Right lobe of liver (tissue), 6 donors: ENCODE measurements around the gene EHBP1L1. TPM values are rescaled to one million over a fixed set of nuclear protein-coding genes. Genes with fewer than 3 reads are reported as not detected.

Experiments used
- ATAC-seq, 4 donors: fragments of 200-7000 bp; cut with Tn5 transposase; one replicate each; pipeline ENCODE4 v1.9.1; 2020; ENCODE audit warnings: mild to moderate bottlenecking in 4 of 4, moderate library complexity in 4 of 4
- DNase-seq, 3 donors: peaks; one replicate each; pipeline ENCODE4 v3.0.0-alpha.2; 2020
- H3K27ac ChIP-seq, 3 donors: fragments of 200-600 bp; one replicate each; pipeline ENCODE4 v1.8.0; 2022
- H3K27me3 ChIP-seq, 2 donors: fragments of 200-600 bp; one replicate each; pipeline ENCODE4 v1.8.0; 2022
- H3K36me3 ChIP-seq, 4 donors: fragments of 200-600 bp; sonication (generic) in 1 of 4; one replicate each; pipeline versions ENCODE4 v1.5.1 to v1.8.0; 2017 to 2022; ENCODE audit warnings: control low read depth in 1 of 4
- H3K4me1 ChIP-seq, 4 donors: fragments of 200-600 bp; sonication (generic) in 1 of 4; one replicate each; pipeline versions ENCODE4 v1.5.1 to v1.8.0; 2017 to 2022; ENCODE audit warnings: control low read depth in 1 of 4
- H3K4me3 ChIP-seq, 3 donors: fragments of 200-600 bp; one replicate each; pipeline ENCODE4 v1.8.0; 2022
- H3K9me3 ChIP-seq, 4 donors: fragments of 200-600 bp; sonication (generic) in 1 of 4; one replicate each; pipeline versions ENCODE4 v1.5.1 to v1.8.0; 2017 to 2022; ENCODE audit warnings: control low read depth in 1 of 4
- POLR2A ChIP-seq: fragments of 450-650 bp; IDR thresholded peaks from one replicate; pipeline ENCODE4 v1.6.1; 2017; ENCODE audit warnings: antibody characterized with exemption, mild to moderate bottlenecking
- WGBS: methylation state at CpG from one replicate; pipeline ENCODE4 v1.1.6; 2018; ENCODE audit warnings: low coverage, low lambda C conversion rate; ENCODE audit not compliant: insufficient coverage; ENCODE audit errors: missing lambda C conversion rate; 5-methylcytosine and 5-hydroxymethylcytosine counted together
- intact Hi-C, 2 donors: fragments of 100-400 bp; cut with DNase I; formaldehyde crosslinking; loops; one replicate each; pipeline versions ENCODE4 v1.11.2 to v1.14.1; 2022
- long read RNA-seq: library from polyadenylated mRNA; unstranded; transcript quantifications from one replicate; pipeline ENCODE4 v2.0.0, GENCODE V29; 2019
- total RNA-seq, 6 experiments: library from RNA; depleted of rRNA in 2 of 6; stranded (reverse); fragments of >200 nt in 2 of 6; fragmentation: NEBNext Ultra II Directional in 3 of 6; extraction: Animal tissue kit (Norgen Biotek cat#: 25700) in 3 of 6; gene quantifications; one replicate each; pipeline versions ENCODE4 v1.1.0 to v1.2.4, GENCODE V29; 2016 to 2023
- TF ChIP-seq, protein P1 (sequence below), 4 donors: fragments of 200-600 bp in 3 of 4; fragments of 450-650 bp in 1 of 4; IDR thresholded peaks; one replicate each; pipeline versions ENCODE4 v1.5.1 to v1.8.0; 2016 to 2022; ENCODE audit warnings: antibody characterized with exemption in 4 of 4, mild to moderate bottlenecking in 2 of 4
- donor health status: DM: no; HTN: yes; CAD: no.
- donor health status: DM: no; HTN: no; CAD: no.
- donor health status: DM: no; HTN: no; CAD: no.
- donor health status: DM: no; HTN: yes; CAD: no.
- donor health status: DM: no; HTN: yes; CAD: no.

Gene EHBP1L1
- total RNA-seq = 10 to 100 TPM; 10.0 to 29.9 (median 13.7) TPM
- long read RNA-seq, partial matches to known transcripts = 2 of 2 reads
- long read RNA-seq, other reads (novel, unspliced or antisense) = 0 of 2 reads

DNA sequence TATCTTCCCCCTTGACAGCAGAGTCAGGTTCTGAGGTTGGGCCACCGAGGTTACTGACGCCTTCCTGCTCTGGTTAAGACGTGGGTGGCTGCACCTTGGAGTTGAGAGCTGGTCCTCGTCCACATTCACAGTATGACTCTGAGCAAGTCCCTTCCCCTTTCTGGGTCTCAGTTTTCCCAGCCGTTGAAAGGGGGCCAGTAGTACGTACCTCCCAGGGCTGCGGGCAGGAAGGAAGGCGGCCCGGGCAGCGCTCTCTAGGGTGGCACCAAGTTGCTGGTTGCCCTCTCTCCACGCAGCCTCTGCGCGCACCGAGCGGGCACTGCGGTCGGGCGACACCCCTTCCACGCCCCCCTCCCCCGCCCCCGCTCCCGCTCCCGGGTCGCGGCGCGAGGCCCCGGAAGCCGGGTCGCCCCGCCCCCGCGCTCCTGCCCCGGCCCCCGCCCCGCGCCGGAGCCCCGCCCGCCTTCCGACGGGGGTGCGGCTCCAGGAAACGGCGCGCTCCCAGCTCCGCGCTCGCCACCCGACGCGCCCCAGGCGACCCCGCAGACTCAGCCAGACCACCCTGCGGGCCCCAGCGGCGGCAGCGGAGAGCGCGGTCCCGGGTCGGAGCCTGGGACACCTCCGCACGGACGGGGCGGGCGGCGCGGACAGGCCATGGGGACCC, at the start of gene EHBP1L1:
Gene EHBP1L1 (plus strand): TSS at position 486 of the 664 bp plus-strand sequence. CDS start 250 bp downstream, outside the sequence.
- no peaks in the 10 kb centered on the region for H3K9me3 ChIP-seq
- H3K36me3 ChIP-seq = no peaks in the 10 kb centered on the region
- WGBS = 2% methylated on average over 9 of the region's 69 CpGs
- H3K27ac ChIP-seq = peak within 1 kb of the TSS; percentile 58 to 88 (median 68)
- ATAC-seq = peak; percentile 19 to 52 (median 36)
- TF ChIP-seq POLR2A = peak; percentile 30
- TF ChIP-seq, protein P1, sequence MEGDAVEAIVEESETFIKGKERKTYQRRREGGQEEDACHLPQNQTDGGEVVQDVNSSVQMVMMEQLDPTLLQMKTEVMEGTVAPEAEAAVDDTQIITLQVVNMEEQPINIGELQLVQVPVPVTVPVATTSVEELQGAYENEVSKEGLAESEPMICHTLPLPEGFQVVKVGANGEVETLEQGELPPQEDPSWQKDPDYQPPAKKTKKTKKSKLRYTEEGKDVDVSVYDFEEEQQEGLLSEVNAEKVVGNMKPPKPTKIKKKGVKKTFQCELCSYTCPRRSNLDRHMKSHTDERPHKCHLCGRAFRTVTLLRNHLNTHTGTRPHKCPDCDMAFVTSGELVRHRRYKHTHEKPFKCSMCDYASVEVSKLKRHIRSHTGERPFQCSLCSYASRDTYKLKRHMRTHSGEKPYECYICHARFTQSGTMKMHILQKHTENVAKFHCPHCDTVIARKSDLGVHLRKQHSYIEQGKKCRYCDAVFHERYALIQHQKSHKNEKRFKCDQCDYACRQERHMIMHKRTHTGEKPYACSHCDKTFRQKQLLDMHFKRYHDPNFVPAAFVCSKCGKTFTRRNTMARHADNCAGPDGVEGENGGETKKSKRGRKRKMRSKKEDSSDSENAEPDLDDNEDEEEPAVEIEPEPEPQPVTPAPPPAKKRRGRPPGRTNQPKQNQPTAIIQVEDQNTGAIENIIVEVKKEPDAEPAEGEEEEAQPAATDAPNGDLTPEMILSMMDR (IDR thresholded peaks at IDR 0.05) = no peak
- intact Hi-C loops = loop anchor here in 1 of 2 donors (5.0 kb wide), 1 partner anchor 33 kb away; no protein-coding TSS in a partner anchor
- no peaks in the 10 kb centered on the region for H3K27me3 ChIP-seq
- peak in 2 of 3 donors; percentile 82 to 87 for DNase-seq
- H3K4me1 ChIP-seq = peaks cover 0 to 48% (median 15%) of the 10 kb centered on the region in 4 donors
- H3K4me3 ChIP-seq = peak within 1 kb of the TSS; percentile 55 to 70 (median 70)

DNA sequence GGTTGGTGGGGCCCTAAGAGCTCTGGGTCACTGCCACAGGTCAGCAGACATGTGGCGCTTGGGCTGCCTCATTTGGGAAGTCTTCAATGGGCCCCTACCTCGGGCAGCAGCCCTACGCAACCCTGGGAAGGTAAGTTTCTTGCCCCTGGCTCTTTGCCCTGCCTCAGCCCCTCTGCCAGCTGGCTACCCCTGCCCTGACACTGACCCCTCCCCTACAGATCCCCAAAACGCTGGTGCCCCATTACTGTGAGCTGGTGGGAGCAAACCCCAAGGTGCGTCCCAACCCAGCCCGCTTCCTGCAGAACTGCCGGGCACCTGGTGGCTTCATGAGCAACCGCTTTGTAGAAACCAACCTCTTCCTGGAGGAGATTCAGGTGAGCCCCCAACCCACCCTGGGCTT, 49.1 kb upstream of the EHBP1L1 start:
- Histone ChIP-seq H3K4me1 (peaks cover 0 to 72% (median 25%) of the 10 kb centered on the region in 4 donors), H3K9me3 (no peaks in the 10 kb centered on the region), H3K36me3 (peaks cover 0 to 20% (median 7%) of the 10 kb centered on the region in 4 donors), H3K4me3 (no peak overlapping the region), H3K27ac (no peak overlapping the region), H3K27me3 (no peaks in the 10 kb centered on the region)
- WGBS = 60% methylated on average over 1 of the region's 8 CpGs
- TF ChIP-seq POLR2A = no peak
- TF ChIP-seq, protein P1 (IDR thresholded peaks at IDR 0.05) = no peak
- intact Hi-C loops = no loop called here
- ATAC-seq = no peak
- DNase-seq = peak in 1 of 3 donors; percentile 56

DNA sequence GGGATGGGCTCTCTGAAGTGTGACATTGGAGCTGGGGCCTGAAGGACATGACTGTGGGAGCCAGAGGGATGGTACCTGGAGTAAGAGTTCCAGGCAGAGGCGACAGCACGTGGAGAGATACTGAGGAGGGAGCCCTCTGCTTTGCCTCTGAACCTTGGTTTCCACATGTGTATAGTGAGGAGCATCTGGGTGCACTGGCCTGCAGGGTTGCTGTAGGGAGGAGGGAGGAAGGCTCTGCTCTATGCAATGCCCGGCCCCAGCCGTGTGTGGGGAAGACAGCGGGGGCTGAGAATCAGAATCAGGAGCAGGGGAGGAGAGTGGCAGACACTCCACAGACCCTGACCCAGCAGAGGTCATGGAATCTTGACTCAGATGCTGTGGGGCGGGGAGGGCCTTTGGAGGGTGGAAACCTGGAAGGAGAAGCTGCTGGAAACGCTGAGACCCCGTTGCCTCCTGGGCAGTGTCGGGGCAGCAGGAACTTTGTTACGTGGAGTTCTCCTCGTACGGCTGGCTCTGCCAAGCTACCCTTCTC, 47.0 kb upstream of the EHBP1L1 start:
- intact Hi-C loops = no loop called here
- WGBS = 50% methylated on average over 2 of the region's 12 CpGs
- DNase-seq (no peak), ATAC-seq (no peak)
- Histone ChIP-seq H3K27me3 (no peaks in the 10 kb centered on the region), H3K4me3 (no peak overlapping the region), H3K36me3 (peaks cover 0 to 30% (median 14%) of the 10 kb centered on the region in 4 donors), H3K9me3 (no peaks in the 10 kb centered on the region), H3K4me1 (peaks cover 0 to 64% (median 26%) of the 10 kb centered on the region in 4 donors), H3K27ac (no peak overlapping the region)
- TF ChIP-seq, protein P1 (IDR thresholded peaks at IDR 0.05) = no peak
- no peak for TF ChIP-seq POLR2A

DNA sequence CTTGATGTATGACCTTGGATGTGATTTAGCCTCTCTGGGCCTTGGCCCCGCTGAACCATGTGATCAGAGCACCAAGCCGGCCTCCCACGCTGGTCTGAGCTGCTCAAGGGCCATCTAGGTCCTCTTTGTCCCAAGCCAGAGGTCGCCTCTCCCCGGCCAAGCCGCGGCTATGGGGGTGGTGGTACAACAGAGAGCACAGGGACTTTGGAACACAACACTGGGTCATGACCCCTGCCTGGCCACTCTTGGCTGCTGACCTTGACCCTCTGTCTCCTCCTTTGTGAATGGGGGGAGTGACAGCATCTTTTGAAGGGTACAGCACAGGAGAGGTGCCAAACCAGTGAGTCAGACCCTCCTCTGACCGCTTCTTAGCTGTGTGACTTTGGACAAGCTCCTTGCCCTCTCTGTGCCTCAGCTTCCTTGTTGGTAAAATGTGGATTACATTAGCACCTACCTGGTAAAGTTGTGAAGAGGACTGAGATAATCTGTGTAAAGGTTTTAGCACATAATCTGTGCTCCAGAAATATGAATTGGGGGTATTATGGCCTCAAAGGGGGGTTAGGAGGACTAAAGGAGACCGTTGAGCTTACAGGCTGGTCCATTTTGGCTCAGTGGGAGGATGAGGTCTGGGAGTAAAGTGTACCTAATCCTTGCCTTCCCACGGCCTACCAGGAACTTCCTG, 46.2 kb upstream of the EHBP1L1 start:
- 58% methylated on average over 2 of the region's 10 CpGs for WGBS
- DNase-seq (peak; percentile 62 to 88 (median 81)), ATAC-seq (peak; percentile 28 to 63 (median 51))
- Histone ChIP-seq H3K36me3 (peaks cover 0 to 30% (median 14%) of the 10 kb centered on the region in 4 donors), H3K27me3 (no peaks in the 10 kb centered on the region), H3K27ac (no peak overlapping the region), H3K9me3 (no peaks in the 10 kb centered on the region), H3K4me1 (peaks cover 0 to 57% (median 26%) of the 10 kb centered on the region in 4 donors), H3K4me3 (no peak overlapping the region)
- intact Hi-C loops = no loop called here
- TF ChIP-seq, protein P1 (IDR thresholded peaks at IDR 0.05) = no peak
- no peak for TF ChIP-seq POLR2A
